Epithelial cell of proximal tubule (primary cell): Measurements from ENCODE around the gene MANSC4. TPM values are rescaled to one million over a fixed set of nuclear protein-coding genes. Genes with fewer than 3 reads are reported as not detected.

ENCODE experiments used
- DNase-seq: peaks from one replicate; pipeline ENCODE4 v3.0.0-alpha.2; 2011; ENCODE audit warnings: low read depth
- H3K4me3 ChIP-seq: 2 replicates; pipeline ENCODE4 v1.5.1; 2011; ENCODE audit warnings: low read depth, mild to moderate bottlenecking, low read length
- CTCF ChIP-seq: conservative IDR thresholded peaks from 2 replicates; pipeline ENCODE4 v1.5.1; 2012; ENCODE audit warnings: low read depth, mild to moderate bottlenecking, low read length
- total RNA-seq: library from RNA; depleted of rRNA; stranded (reverse); fragments of >200 nt; gene quantifications from 2 replicates; pipeline ENCODE4 v1.2.3, GENCODE V29; 2015

Gene MANSC4
- total RNA-seq, 1 donor from 2014 or later = not detected

DNA sequence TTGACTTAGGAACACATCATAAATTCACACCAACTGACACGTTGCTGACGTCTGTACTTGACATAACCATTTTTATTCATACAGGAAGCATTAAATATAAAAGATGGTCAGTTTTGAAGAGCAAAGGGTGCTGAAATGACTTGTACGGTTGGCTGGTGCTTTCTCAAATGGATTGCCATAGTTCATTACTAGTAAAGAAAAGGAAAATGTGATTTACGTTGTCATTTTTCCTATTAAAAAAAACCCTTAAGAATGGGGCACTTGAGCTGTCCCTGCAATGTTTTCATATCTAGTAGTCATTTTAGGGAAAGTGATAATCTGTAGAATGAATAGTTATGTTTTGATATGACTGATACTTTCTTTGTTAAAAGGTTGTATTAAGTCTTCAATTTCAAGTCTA, 22.5 kb upstream of the MANSC4 start:
- DNase-seq = no peak
- TF ChIP-seq CTCF = no peak
- no peak overlapping the region for H3K4me3 ChIP-seq

DNA sequence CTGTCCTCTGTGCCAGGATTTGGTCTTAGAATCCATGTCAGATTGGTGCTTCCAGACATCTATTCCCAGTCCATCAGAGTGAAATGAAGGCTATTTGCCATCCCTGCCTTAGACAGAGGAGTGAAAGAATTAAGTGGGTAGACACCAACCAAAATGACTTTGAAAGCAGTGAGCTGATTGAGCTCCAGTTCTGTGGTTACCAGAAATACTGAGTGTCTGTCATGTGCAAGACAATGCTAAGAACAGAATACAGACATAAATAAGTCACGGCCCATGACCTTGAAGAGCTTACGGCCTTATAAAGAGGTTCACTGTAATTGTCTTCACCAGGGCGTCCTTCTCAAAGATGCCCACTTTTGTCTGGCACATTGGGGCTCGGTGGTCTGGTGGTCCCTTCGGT, 21.6 kb upstream of the MANSC4 start:
- no peak overlapping the region for H3K4me3 ChIP-seq
- DNase-seq = no peak
- no peak for TF ChIP-seq CTCF

DNA sequence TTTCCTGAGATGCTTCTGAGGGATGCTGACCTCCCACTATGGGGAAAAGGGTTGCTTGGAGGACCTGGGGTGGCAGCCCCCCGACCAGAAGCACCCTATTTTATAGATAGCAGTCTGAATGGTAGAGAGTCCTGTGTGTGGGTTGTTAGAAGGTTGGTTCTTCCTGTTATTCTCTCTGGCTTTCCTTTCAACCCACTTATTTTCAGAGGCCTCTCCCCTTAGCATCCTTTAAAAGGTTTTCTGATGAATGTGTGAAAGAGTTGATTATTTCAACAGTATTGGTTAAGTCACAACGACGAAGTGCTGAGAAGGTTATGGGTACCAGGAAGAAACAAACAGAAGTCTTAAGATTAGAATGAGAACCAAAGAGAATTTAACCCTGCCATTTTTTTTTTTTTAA, 20.8 kb upstream of the MANSC4 start:
- TF ChIP-seq CTCF = no peak
- no peak overlapping the region for H3K4me3 ChIP-seq
- DNase-seq = no peak

DNA sequence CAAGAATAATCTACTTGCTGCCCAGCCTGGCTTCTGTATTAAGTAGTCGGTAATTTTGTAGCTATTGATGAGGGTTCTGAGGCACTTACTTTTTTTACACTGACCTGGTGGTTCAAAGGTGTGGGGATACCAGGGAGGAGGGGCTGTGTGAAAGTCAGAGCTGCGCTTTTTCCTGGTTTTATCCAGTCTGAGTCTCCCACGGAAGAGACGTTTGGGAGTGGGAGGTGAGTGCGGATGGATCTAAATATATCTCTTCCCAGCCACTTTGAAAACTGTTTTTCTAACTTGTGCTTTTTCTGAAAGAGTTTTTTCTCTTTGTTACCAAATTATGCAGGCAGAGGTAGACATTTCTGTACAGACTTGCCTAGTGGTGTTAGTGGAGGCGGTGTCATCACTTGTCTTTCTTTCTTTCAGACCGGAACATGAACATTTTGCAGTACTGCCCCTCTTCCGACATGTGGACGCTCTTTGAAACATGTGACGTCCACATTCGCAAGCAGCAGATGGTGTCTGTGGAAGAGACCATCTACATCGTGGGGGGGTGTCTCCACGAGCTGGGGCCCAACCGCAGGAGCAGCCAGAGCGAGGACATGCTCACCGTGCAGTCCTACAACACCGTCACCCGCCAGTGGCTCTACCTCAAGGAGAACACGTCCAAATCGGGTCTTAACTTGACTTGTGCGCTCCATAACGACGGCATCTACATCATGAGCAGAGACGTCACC, 17.4 kb upstream of the MANSC4 start:
- H3K4me3 ChIP-seq = no peak overlapping the region
- TF ChIP-seq CTCF = no peak
- DNase-seq = no peak

DNA sequence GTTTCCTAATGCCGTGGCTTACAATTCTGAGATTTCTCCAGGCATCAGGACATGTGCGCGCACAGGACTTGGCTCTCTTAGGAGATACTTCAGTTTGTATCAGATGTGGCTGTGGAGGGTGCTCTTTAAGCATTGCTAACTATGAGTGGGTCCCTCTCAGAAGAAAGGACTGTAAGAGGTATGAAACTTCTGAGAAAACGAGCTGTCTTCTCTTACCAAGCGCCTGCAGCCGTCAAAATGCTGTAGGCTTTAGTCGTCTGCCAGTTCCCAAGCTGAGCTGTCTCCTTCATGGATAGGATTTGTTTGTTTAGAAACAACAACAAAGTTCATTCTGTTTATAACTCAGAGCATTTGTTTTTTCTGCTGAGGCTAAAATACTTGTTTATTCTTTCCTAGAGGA, 16.1 kb upstream of the MANSC4 start:
- no peak for DNase-seq
- H3K4me3 ChIP-seq = no peak overlapping the region
- TF ChIP-seq CTCF = no peak

GRCh38 chr12:27794818-27795584, 15.0 kb upstream of the MANSC4 start:
- no peak for DNase-seq
- no peak overlapping the region for H3K4me3 ChIP-seq
- TF ChIP-seq CTCF = no peak
